Common myeloid progenitor, CD34-positive (primary cell): ENCODE data around the gene BIRC5.

Source experiments
- CTCF ChIA-PET: fragments of 350-600 bp; sonication (Branson Sonifier 250); formaldehyde crosslinking; loops from one replicate; lab custom pipeline; 2021; ENCODE audit warnings: antibody characterized with exemption; lab: Charles Lee
- POLR2A ChIA-PET: fragments of 350-600 bp; sonication (Branson Sonifier 250); formaldehyde crosslinking; loops from one replicate; lab custom pipeline; 2021; ENCODE audit warnings: antibody characterized with exemption; lab: Charles Lee
- DNase-seq, 3 donors: peaks; one replicate each; pipeline versions ENCODE4 v3.0.0 to v3.0.0-alpha.2; 2013
- H3K27ac ChIP-seq, 2 experiments: 1 replicate in 1 of 2; 2 replicates in 1 of 2; pipeline ENCODE4 v1.7.0; 2013; ENCODE audit warnings: inconsistent platforms in 2 of 2, low read length in 2 of 2, mild to moderate bottlenecking in 2 of 2, low read depth in 1 of 2, moderate library complexity in 1 of 2; ENCODE audit not compliant: severe bottlenecking in 2 of 2, insufficient read depth in 1 of 2, poor library complexity in 1 of 2
- H3K27me3 ChIP-seq, 5 experiments: replicated peaks in 2 of 5; 1 replicate in 3 of 5; 2 replicates in 2 of 5; pipeline versions ENCODE4 v1.6.1 to v1.7.0; 2013; ENCODE audit warnings: low read length in 4 of 5, mild to moderate bottlenecking in 2 of 5, moderate library complexity in 2 of 5, inconsistent platforms in 1 of 5; ENCODE audit not compliant: insufficient read depth in 5 of 5, control insufficient read depth in 4 of 5
- H3K36me3 ChIP-seq, 4 experiments: 1 replicate in 2 of 4; 2 replicates in 2 of 4; pipeline versions ENCODE4 v1.6.1 to v1.7.0; 2013; ENCODE audit warnings: low read length in 3 of 4, control low read depth in 1 of 4, mild to moderate bottlenecking in 1 of 4; ENCODE audit not compliant: control insufficient read depth in 4 of 4, insufficient read depth in 4 of 4
- H3K4me1 ChIP-seq, 4 experiments: 1 replicate in 3 of 4; 2 replicates in 1 of 4; pipeline versions ENCODE4 v1.6.1 to v1.7.1; 2013; ENCODE audit warnings: low read length in 3 of 4, mild to moderate bottlenecking in 3 of 4, control low read depth in 1 of 4, inconsistent platforms in 1 of 4, moderate library complexity in 1 of 4; ENCODE audit not compliant: control insufficient read depth in 4 of 4, insufficient read depth in 4 of 4; ENCODE audit errors: control extremely low read depth in 1 of 4
- H3K4me3 ChIP-seq, 7 experiments: 1 replicate in 4 of 7; 2 replicates in 3 of 7; pipeline versions ENCODE4 v1.5.1 to v1.7.0; 2013; ENCODE audit warnings: mild to moderate bottlenecking in 7 of 7, low read length in 6 of 7, moderate library complexity in 6 of 7, inconsistent platforms in 2 of 7, low read depth in 2 of 7, control low read depth in 1 of 7; ENCODE audit not compliant: insufficient read depth in 4 of 7, control insufficient read depth in 1 of 7; ENCODE audit errors: extremely low read depth in 1 of 7
- H3K9me3 ChIP-seq, 5 experiments: 1 replicate in 4 of 5; 2 replicates in 1 of 5; pipeline versions ENCODE4 v1.6.1 to v1.7.1; 2013; ENCODE audit warnings: low read length in 4 of 5, mild to moderate bottlenecking in 2 of 5, inconsistent platforms in 1 of 5, low read depth in 1 of 5, moderate library complexity in 1 of 5; ENCODE audit not compliant: control insufficient read depth in 4 of 5, insufficient read depth in 2 of 5; ENCODE audit errors: control extremely low read depth in 1 of 5
- WGBS: methylation state at CpG from one replicate; pipeline ENCODE4 v1.1.5; 2013; ENCODE audit not compliant: insufficient coverage; 5-methylcytosine and 5-hydroxymethylcytosine counted together

The BIRC5 gene

GRCh38 chr17:78247304-78247703 is 33.3 kb downstream of the BIRC5 start:
- Histone ChIP-seq H3K4me3 (no peak overlapping the region), H3K9me3 (no peaks in the 10 kb centered on the region), H3K36me3 (no peaks in the 10 kb centered on the region), H3K27me3 (no peaks in the 10 kb centered on the region), H3K4me1 (peaks cover 0 to 36% (median 30%) of the 10 kb centered on the region in 4 experiments), H3K27ac (no peak overlapping the region)
- ChIA-PET POLR2A (no interaction called here), CTCF (interaction anchor here (1.3 to 2.9 kb wide), 3 partner anchors 10 to 171 kb away, joined by 3 to 13 read pairs (median 5); no protein-coding TSS in a partner anchor)
- no peak for DNase-seq
- 88% methylated on average over 7 of the region's 8 CpGs for WGBS

DNA sequence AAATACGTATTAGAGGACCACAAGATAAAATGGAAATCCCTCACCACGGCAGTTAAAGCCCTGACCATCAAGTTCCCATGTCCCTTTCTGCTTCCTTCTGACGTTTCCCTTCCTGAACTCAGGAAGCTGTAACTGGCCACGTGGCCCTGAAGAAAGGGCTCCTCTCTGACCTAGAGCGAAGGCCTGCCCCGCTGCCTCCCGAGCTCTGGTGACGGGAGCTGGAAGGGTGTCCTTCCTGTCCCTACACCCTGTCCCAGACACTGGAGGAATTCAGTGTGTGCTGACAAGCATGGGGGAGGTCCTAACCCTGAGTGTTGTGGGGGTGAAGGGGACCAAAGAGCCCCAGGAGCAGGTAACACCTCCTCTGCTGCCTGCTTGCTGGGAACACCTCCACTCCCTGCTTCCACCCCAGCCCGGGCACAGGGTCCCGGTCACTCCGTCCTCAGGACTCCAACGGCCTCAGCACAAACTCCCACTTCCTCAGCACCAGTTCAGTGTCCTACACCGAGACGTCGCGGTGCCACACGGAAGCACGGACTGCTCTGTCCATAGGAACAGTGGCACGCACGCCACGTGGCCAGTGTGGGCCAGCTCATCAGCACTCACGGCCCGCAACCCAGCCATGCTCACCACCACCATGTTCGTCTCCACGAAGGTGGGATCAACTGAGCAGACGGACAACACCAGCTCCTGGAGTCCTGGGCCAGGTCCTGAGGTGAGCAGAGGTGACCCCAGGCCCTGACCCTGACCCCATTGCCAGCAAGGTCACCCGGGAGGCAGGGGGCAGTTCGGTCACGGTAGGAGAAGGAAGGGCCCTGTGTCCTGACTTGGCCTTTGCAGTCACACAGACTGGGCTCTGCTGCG is 34.2 kb downstream of the BIRC5 start:
- 91% methylated on average over 22 of the region's 30 CpGs for WGBS
- ChIA-PET POLR2A (no interaction called here), CTCF (interaction anchor here (1.2 to 5.0 kb wide), 6 partner anchors 7 to 174 kb away, joined by 3 to 31 read pairs (median 5); partner anchors contain the start of gene TMEM235)

DNA sequence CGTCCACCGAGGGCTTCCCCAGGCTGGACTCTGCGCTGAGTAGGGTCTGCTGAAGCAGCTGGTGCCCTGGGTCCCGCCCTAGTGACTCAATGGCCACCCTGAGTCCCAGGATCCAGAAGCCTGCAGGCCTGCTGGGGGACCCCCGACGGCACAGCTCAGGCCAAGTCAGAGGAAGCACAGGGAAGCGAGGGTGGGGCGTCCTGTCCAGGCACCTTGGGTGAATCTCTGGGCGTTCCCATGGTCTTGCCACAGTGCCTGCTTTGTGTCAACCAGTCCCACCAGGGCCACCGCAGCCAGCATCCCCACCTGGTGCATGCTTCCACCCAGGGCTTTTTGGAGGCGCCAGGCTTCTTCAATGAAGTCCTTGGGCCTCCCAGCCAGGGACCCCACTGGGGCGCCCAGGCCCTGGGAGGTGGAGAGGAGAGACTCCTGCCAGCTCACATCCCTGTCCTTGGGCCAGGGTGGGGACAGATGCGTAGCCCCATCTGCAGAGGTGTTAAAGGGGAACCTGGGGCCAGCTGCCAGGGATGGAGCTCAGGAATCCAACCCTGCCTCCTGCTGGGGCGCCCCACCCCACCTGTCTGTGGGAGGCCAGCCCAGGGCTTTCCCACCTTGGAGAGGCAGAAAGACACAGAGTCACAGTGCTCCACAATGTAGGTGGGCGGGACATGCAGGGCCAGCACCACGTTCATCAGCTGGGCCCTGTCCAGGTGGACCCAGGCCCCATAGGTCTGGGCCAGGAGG is 35.2 kb downstream of the BIRC5 start:
- CTCF ChIA-PET = interaction anchor here (0.7 to 5.0 kb wide), 17 partner anchors 8 to 173 kb away, joined by 3 to 31 read pairs (median 5); partner anchors contain the start of gene TMEM235
- Histone ChIP-seq H3K9me3 (no peaks in the 10 kb centered on the region), H3K4me3 (no peak overlapping the region), H3K27me3 (no peaks in the 10 kb centered on the region), H3K4me1 (peaks cover 3 to 52% (median 44%) of the 10 kb centered on the region in 4 experiments), H3K36me3 (no peaks in the 10 kb centered on the region), H3K27ac (no peak overlapping the region)
- DNase-seq = no peak
- WGBS = 94% methylated on average over 14 of the region's 16 CpGs
- POLR2A ChIA-PET = no interaction called here

More for the DNA sequence above, 34.2 kb downstream of the BIRC5 start:
- no peak for DNase-seq
- Histone ChIP-seq H3K27ac (no peak overlapping the region), H3K4me3 (no peak overlapping the region), H3K36me3 (no peaks in the 10 kb centered on the region), H3K27me3 (no peaks in the 10 kb centered on the region), H3K4me1 (peaks cover 0 to 44% (median 37%) of the 10 kb centered on the region in 4 experiments), H3K9me3 (no peaks in the 10 kb centered on the region)

- 94% methylated on average over 19 of the region's 20 CpGs for WGBS
- Histone ChIP-seq H3K9me3 (no peaks in the 10 kb centered on the region), H3K36me3 (no peaks in the 10 kb centered on the region), H3K4me1 (peaks cover 3 to 57% (median 49%) of the 10 kb centered on the region in 4 experiments), H3K27me3 (no peaks in the 10 kb centered on the region), H3K4me3 (peak overlapping the region in 3 of 7 experiments; percentile 34 to 64 (median 36)), H3K27ac (no peak overlapping the region)
- ChIA-PET POLR2A (interaction anchor here (0.6 to 2.0 kb wide), 4 partner anchors 12 to 111 kb away, joined by 3 to 10 read pairs (median 3); no protein-coding TSS in a partner anchor), CTCF (interaction anchor here (0.7 to 5.0 kb wide), 37 partner anchors 9 to 172 kb away, joined by 3 to 31 read pairs (median 5); partner anchors contain the start of gene TMEM235)
- DNase-seq = no peak
Measured at GRCh38 chr17:78249818-78250806, 36.1 kb downstream of the BIRC5 start.

- Histone ChIP-seq H3K4me1 (peaks cover 8 to 67% (median 59%) of the 10 kb centered on the region in 4 experiments), H3K36me3 (no peaks in the 10 kb centered on the region), H3K4me3 (peak overlapping the region in 3 of 7 experiments; percentile 42 to 64 (median 43)), H3K27me3 (no peaks in the 10 kb centered on the region), H3K27ac (no peak overlapping the region), H3K9me3 (no peaks in the 10 kb centered on the region)
- peak; percentile 84 to 89 (median 86) for DNase-seq
- CTCF ChIA-PET = interaction anchor here (0.7 to 5.0 kb wide), 35 partner anchors 8 to 181 kb away, joined by 3 to 31 read pairs (median 5); no protein-coding TSS in a partner anchor
- POLR2A ChIA-PET = interaction anchor here (1.4 to 2.0 kb wide), 4 partner anchors 12 to 110 kb away, joined by 3 to 10 read pairs (median 3); no protein-coding TSS in a partner anchor
- 23% methylated on average over 20 of the region's 27 CpGs for WGBS
Measured at GRCh38 chr17:78250891-78251772, 37.1 kb downstream of the BIRC5 start.
